SK-N-SH (cell line): ENCODE measurements around the gene SUPT3H. TPM values are rescaled to one million over a fixed set of nuclear protein-coding genes. Genes with fewer than 3 reads are reported as not detected.
"Not testable (repeated sequence)": the region's sequence is repeated elsewhere in the genome, so short reads cannot be mapped to it uniquely, and the experiment has no call there.

Source experiments
- CTCF ChIA-PET: fragments of 300-600, 350-600 bp; formaldehyde crosslinking; extraction: SDS; loops from one replicate; lab custom pipeline; 2021; lab: Yijun Ruan, JAX
- POLR2A ChIA-PET: fragments of 350-600 bp; sonication (Branson Sonifier 250); formaldehyde crosslinking; extraction: SDS; loops from one replicate; lab custom pipeline; 2020; ENCODE audit warnings: antibody characterized with exemption, inconsistent platforms; lab: Yijun Ruan, JAX
- DNase-seq: peaks from one replicate; pipeline ENCODE4 v3.0.0; 2012
- H2AFZ ChIP-seq: fragments of 200-600 bp; sonication (generic); 2 replicates; pipeline ENCODE4 v1.8.1; 2016; ENCODE audit warnings: antibody characterized with exemption, mild to moderate bottlenecking, low read depth
- H3F3A ChIP-seq: fragments of 200-600 bp; sonication (generic); replicated peaks from 2 replicates; pipeline ENCODE3; 2016; ENCODE audit warnings: antibody characterized with exemption, mild to moderate bottlenecking; ENCODE audit not compliant: insufficient read depth
- H3K27ac ChIP-seq, 2 experiments: fragments of 200-500 bp in 1 of 2; fragments of 200-600 bp in 1 of 2; sonication (Bioruptor generic) in 1 of 2; sonication (generic), shearing (Covaris generic) in 1 of 2; 2 replicates each; pipeline versions ENCODE4 v1.5.1 to v1.6.1; 2014 to 2016; ENCODE audit warnings: low read depth in 2 of 2, inconsistent platforms in 1 of 2, low read length in 1 of 2, mild to moderate bottlenecking in 1 of 2, mixed read lengths in 1 of 2
- H3K27me3 ChIP-seq: fragments of 200-600 bp; sonication (generic), shearing (Covaris generic); 2 replicates; pipeline ENCODE4 v1.6.1; 2016; ENCODE audit warnings: mixed run types; ENCODE audit not compliant: insufficient read depth
- H3K36me3 ChIP-seq, 2 experiments: fragments of 200-500 bp in 1 of 2; fragments of 200-600 bp in 1 of 2; sonication (Bioruptor generic) in 1 of 2; sonication (generic) in 1 of 2; replicated peaks in 1 of 2; 2 replicates each; pipeline versions ENCODE3 to v1.5.1; 2014 to 2016; ENCODE audit warnings: low read length in 1 of 2, mild to moderate bottlenecking in 1 of 2; ENCODE audit not compliant: insufficient read depth in 2 of 2, control insufficient read depth in 1 of 2
- H3K4me1 ChIP-seq, 2 experiments: fragments of 200-500 bp in 1 of 2; fragments of 200-600 bp in 1 of 2; sonication (Bioruptor generic) in 1 of 2; sonication (generic), shearing (Covaris generic) in 1 of 2; 2 replicates each; pipeline versions ENCODE4 v1.5.1 to v1.6.1; 2014 to 2016; ENCODE audit warnings: low read depth in 1 of 2, low read length in 1 of 2, mixed run types in 1 of 2; ENCODE audit not compliant: insufficient read depth in 2 of 2, control insufficient read depth in 1 of 2
- H3K4me2 ChIP-seq: fragments of 200-600 bp; sonication (generic), shearing (Covaris generic); 2 replicates; pipeline ENCODE4 v1.6.1; 2017; ENCODE audit warnings: mixed run types
- H3K4me3 ChIP-seq, 2 experiments: fragments of 200-500 bp in 1 of 2; fragments of 200-600 bp in 1 of 2; sonication (Bioruptor generic) in 1 of 2; sonication (generic), shearing (Covaris generic) in 1 of 2; 2 replicates each; pipeline versions ENCODE4 v1.5.1 to v1.8.1; 2014 to 2016; ENCODE audit warnings: low read depth in 2 of 2, inconsistent platforms in 1 of 2, low read length in 1 of 2, mild to moderate bottlenecking in 1 of 2, mixed read lengths in 1 of 2, moderate library complexity in 1 of 2
- H3K79me2 ChIP-seq: fragments of 200-600 bp; sonication (generic); 2 replicates; pipeline ENCODE4 v1.8.1; 2017; ENCODE audit warnings: mild to moderate bottlenecking; ENCODE audit not compliant: insufficient read depth
- H3K9ac ChIP-seq: fragments of 200-600 bp; sonication (generic); 2 replicates; pipeline ENCODE4 v1.6.1; 2017; ENCODE audit warnings: mixed run types
- H3K9me2 ChIP-seq: fragments of 200-600 bp; sonication (generic); 2 replicates; pipeline ENCODE4 v1.6.1; 2017; ENCODE audit warnings: mixed run types
- H3K9me3 ChIP-seq: fragments of 200-600 bp; sonication (generic); 2 replicates; pipeline ENCODE4 v1.6.1; 2017; ENCODE audit warnings: mixed run types, mild to moderate bottlenecking, moderate library complexity
- H4K20me1 ChIP-seq: fragments of 200-600 bp; sonication (generic); 2 replicates; pipeline ENCODE4 v1.6.1; 2017; ENCODE audit warnings: mild to moderate bottlenecking, mixed run types; ENCODE audit not compliant: insufficient read depth
- CHD2 ChIP-seq: fragments of 150-350 bp; IDR thresholded peaks from 2 replicates; pipeline ENCODE4 v1.6.1; 2018; ENCODE audit warnings: low read length; ENCODE audit not compliant: partially characterized antibody
- ELF1 ChIP-seq: IDR thresholded peaks from 2 replicates; pipeline ENCODE4 v1.4.0; 2012
- EZH2phosphoT487 ChIP-seq: fragments of 200-600 bp; sonication (generic); IDR thresholded peaks from 2 replicates; pipeline ENCODE4 v1.6.1; 2017; ENCODE audit warnings: low read depth, mixed run types, mild to moderate bottlenecking, antibody characterized with exemption, moderate library complexity, borderline replicate concordance
- FOXJ3 ChIP-seq: sonication (generic); formaldehyde crosslinking; IDR thresholded peaks from 2 replicates; pipeline ENCODE4 v1.5.1; 2020; ENCODE audit warnings: mild to moderate bottlenecking, missing genetic modification reagents
- GABPA ChIP-seq: IDR thresholded peaks from 2 replicates; pipeline ENCODE4 v1.4.0; 2012; ENCODE audit warnings: low read depth, mild to moderate bottlenecking
- JUND ChIP-seq: IDR thresholded peaks from 2 replicates; pipeline ENCODE4 v1.4.0; 2012
- MEF2A ChIP-seq: IDR thresholded peaks from 2 replicates; pipeline ENCODE4 v1.4.0; 2012; ENCODE audit warnings: low read depth, borderline replicate concordance
- NFIC ChIP-seq: IDR thresholded peaks from 2 replicates; pipeline ENCODE4 v1.4.0; 2012; ENCODE audit warnings: borderline replicate concordance
- NRF1 ChIP-seq: IDR thresholded peaks from 2 replicates; pipeline ENCODE4 v1.6.1; 2012; ENCODE audit warnings: low read depth, mild to moderate bottlenecking, low read length
- RAD21 ChIP-seq: IDR thresholded peaks from 2 replicates; pipeline ENCODE4 v1.6.1; 2012; ENCODE audit warnings: mild to moderate bottlenecking, low read length
- RXRA ChIP-seq: IDR thresholded peaks from 2 replicates; pipeline ENCODE4 v1.4.0; 2012; ENCODE audit warnings: low read depth, mild to moderate bottlenecking, borderline replicate concordance
- SIN3A ChIP-seq: IDR thresholded peaks from 2 replicates; pipeline ENCODE4 v1.6.1; 2012; ENCODE audit warnings: low read depth, mild to moderate bottlenecking, low read length, moderate library complexity, borderline replicate concordance
- SMC3 ChIP-seq: IDR thresholded peaks from 2 replicates; pipeline ENCODE4 v1.6.1; 2012; ENCODE audit warnings: low read depth, low read length, improper control_type of control experiment
- TCF12 ChIP-seq: IDR thresholded peaks from 2 replicates; pipeline ENCODE4 v1.4.0; 2012
- TEAD4 ChIP-seq: IDR thresholded peaks from 2 replicates; pipeline ENCODE4 v1.4.0; 2012; ENCODE audit warnings: mild to moderate bottlenecking, borderline replicate concordance; ENCODE audit not compliant: insufficient read depth
- YY1 ChIP-seq: IDR thresholded peaks from 2 replicates; pipeline ENCODE4 v1.4.0; 2012; ENCODE audit warnings: low read depth, mild to moderate bottlenecking
- WGBS: methylation state at CpG from one replicate; pipeline ENCODE4 v1.1.6; 2017; ENCODE audit warnings: low lambda C conversion rate; 5-methylcytosine and 5-hydroxymethylcytosine counted together
- polyA plus RNA-seq, 3 experiments: library from polyadenylated mRNA; depleted of rRNA; stranded (reverse); fragments of >200 nt; gene quantifications; 2 replicates each; pipeline ENCODE4 v1.2.3, GENCODE V29; 2012
- TF ChIP-seq, protein P1 (sequence below): IDR thresholded peaks from 2 replicates; pipeline ENCODE4 v1.4.0; 2012; ENCODE audit warnings: low read depth
- TF ChIP-seq, protein P2 (sequence below): IDR thresholded peaks from 2 replicates; pipeline ENCODE4 v1.6.1; 2012; ENCODE audit warnings: mild to moderate bottlenecking, low read depth, low read length, moderate library complexity
- TF ChIP-seq, protein P3 (sequence below): IDR thresholded peaks from 2 replicates; pipeline ENCODE4; 2012
- TF ChIP-seq, protein P4 (sequence below): IDR thresholded peaks from 2 replicates; pipeline ENCODE4 v1.4.0; 2012; ENCODE audit warnings: low read depth, borderline replicate concordance

The SUPT3H gene
- polyA plus RNA-seq, 1 of the 3 experiments (the other 2 are of a cell fraction) = 10.9 TPM

DNA sequence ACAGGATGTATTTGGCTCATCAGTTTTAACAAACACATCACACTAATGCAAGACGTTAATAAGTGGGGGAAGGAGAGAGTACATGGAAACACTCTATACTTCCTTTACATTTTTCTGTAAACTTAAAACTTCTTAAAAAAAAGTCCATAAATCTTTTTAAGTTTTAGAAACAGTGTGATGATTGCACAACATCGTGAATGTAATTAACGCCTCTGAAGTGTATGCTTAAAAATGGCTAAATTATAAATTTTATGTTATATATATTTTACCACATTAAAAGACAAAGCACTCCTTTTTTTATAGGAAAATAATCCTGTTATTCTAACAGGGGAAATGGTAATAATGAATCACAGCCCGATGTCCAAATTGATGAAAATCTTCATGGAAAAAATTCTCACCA, 193.7 kb downstream of the SUPT3H start:
- H3K9me3 ChIP-seq = no peaks in the 10 kb centered on the region
- no peaks in the 10 kb centered on the region; the same call in 1 of the 2 replicates for H3K79me2 ChIP-seq
- no peak overlapping the region for H3K4me3 ChIP-seq
- no peak for DNase-seq
- H3F3A ChIP-seq = no peaks in the 10 kb centered on the region
- H3K27me3 ChIP-seq = no peaks in the 10 kb centered on the region
- TF ChIP-seq, protein P1, sequence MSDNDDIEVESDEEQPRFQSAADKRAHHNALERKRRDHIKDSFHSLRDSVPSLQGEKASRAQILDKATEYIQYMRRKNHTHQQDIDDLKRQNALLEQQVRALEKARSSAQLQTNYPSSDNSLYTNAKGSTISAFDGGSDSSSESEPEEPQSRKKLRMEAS = no peak
- TF ChIP-seq SMC3 = no peak
- no peak for TF ChIP-seq JUND
- TF ChIP-seq, protein P2, sequence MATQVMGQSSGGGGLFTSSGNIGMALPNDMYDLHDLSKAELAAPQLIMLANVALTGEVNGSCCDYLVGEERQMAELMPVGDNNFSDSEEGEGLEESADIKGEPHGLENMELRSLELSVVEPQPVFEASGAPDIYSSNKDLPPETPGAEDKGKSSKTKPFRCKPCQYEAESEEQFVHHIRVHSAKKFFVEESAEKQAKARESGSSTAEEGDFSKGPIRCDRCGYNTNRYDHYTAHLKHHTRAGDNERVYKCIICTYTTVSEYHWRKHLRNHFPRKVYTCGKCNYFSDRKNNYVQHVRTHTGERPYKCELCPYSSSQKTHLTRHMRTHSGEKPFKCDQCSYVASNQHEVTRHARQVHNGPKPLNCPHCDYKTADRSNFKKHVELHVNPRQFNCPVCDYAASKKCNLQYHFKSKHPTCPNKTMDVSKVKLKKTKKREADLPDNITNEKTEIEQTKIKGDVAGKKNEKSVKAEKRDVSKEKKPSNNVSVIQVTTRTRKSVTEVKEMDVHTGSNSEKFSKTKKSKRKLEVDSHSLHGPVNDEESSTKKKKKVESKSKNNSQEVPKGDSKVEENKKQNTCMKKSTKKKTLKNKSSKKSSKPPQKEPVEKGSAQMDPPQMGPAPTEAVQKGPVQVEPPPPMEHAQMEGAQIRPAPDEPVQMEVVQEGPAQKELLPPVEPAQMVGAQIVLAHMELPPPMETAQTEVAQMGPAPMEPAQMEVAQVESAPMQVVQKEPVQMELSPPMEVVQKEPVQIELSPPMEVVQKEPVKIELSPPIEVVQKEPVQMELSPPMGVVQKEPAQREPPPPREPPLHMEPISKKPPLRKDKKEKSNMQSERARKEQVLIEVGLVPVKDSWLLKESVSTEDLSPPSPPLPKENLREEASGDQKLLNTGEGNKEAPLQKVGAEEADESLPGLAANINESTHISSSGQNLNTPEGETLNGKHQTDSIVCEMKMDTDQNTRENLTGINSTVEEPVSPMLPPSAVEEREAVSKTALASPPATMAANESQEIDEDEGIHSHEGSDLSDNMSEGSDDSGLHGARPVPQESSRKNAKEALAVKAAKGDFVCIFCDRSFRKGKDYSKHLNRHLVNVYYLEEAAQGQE = no peak
- TF ChIP-seq MEF2A = no peak
- TF ChIP-seq SIN3A = no peak
- no peak for TF ChIP-seq RAD21
- TF ChIP-seq TCF12 = no peak
- no peak for TF ChIP-seq YY1
- no peak for TF ChIP-seq RXRA
- TF ChIP-seq EZH2phosphoT487 = no peak
- TF ChIP-seq CHD2 = no peak
- no peak for TF ChIP-seq FOXJ3
- no peak for TF ChIP-seq NFIC
- no peak for TF ChIP-seq ELF1
- no peak for TF ChIP-seq TEAD4
- TF ChIP-seq, protein P3, sequence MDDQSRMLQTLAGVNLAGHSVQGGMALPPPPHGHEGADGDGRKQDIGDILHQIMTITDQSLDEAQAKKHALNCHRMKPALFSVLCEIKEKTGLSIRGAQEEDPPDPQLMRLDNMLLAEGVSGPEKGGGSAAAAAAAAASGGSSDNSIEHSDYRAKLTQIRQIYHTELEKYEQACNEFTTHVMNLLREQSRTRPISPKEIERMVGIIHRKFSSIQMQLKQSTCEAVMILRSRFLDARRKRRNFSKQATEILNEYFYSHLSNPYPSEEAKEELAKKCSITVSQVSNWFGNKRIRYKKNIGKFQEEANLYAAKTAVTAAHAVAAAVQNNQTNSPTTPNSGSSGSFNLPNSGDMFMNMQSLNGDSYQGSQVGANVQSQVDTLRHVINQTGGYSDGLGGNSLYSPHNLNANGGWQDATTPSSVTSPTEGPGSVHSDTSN = no peak
- no peak for TF ChIP-seq GABPA
- no peak for TF ChIP-seq NRF1
- TF ChIP-seq, protein P4, sequence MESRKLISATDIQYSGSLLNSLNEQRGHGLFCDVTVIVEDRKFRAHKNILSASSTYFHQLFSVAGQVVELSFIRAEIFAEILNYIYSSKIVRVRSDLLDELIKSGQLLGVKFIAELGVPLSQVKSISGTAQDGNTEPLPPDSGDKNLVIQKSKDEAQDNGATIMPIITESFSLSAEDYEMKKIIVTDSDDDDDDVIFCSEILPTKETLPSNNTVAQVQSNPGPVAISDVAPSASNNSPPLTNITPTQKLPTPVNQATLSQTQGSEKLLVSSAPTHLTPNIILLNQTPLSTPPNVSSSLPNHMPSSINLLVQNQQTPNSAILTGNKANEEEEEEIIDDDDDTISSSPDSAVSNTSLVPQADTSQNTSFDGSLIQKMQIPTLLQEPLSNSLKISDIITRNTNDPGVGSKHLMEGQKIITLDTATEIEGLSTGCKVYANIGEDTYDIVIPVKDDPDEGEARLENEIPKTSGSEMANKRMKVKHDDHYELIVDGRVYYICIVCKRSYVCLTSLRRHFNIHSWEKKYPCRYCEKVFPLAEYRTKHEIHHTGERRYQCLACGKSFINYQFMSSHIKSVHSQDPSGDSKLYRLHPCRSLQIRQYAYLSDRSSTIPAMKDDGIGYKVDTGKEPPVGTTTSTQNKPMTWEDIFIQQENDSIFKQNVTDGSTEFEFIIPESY = no peak
- no peak overlapping the region for H3K27ac ChIP-seq
- WGBS = 91% methylated on average over 4 of the region's 4 CpGs
- no peaks in the 10 kb centered on the region for H3K36me3 ChIP-seq
- no peak overlapping the region for H3K4me2 ChIP-seq
- no peak overlapping the region for H3K9ac ChIP-seq
- no peaks in the 10 kb centered on the region for H4K20me1 ChIP-seq
- H3K9me2 ChIP-seq = no peaks in the 10 kb centered on the region
- H3K4me1 ChIP-seq = no peaks in the 10 kb centered on the region
- POLR2A ChIA-PET = no interaction called here
- H2AFZ ChIP-seq = no peak overlapping the region
- CTCF ChIA-PET = interaction anchor here (1.1 kb wide), 1 partner anchor 528 kb away, joined by 3 read pairs; no protein-coding TSS in a partner anchor

DNA sequence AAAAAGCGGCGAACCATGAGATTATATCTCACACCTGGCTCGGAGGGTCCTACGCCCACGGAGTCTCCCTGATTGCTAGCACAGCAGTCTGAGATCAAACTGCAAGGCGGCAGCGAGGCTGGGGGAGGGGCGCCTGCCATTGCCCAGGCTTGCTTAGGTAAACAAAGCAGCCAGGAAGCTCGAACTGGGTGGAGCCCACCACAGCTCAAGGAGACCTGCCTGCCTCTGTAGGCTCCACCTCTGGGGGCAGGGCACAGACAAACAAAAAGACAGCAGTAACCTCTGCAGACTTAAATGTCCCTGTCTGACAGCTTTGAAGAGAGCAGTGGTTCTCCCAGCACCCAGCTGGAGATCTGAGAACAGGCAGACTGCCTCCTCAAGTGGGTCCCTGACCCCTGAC, 201.4 kb downstream of the SUPT3H start:
- H3K9ac ChIP-seq, H3K27ac ChIP-seq, H3K4me2 ChIP-seq, H3K9me2 ChIP-seq, DNase-seq, H3K9me3 ChIP-seq, H3K36me3 ChIP-seq, POLR2A ChIA-PET, H3F3A ChIP-seq, H3K4me1 ChIP-seq, H3K4me3 ChIP-seq, H3K27me3 ChIP-seq, H3K79me2 ChIP-seq, H2AFZ ChIP-seq, CTCF ChIA-PET, H4K20me1 ChIP-seq: not testable (repeated sequence)
- WGBS = 87% methylated on average over 5 of the region's 9 CpGs
